Activated T-helper 17 cell treated with anti-CD3 and anti-CD28 coated beads, Interleukin-2, amount 50 U/mL, for 72 hours (primary cell): ENCODE results near the gene MKI67. TPM values are rescaled to one million over a fixed set of nuclear protein-coding genes. Genes with fewer than 3 reads are reported as not detected.
"Not testable (repeated sequence)": the region's sequence is repeated elsewhere in the genome, so short reads cannot be mapped to it uniquely, and the experiment has no call there.

Experiments
- ATAC-seq: fragments of 150-1000 bp; cut with Tn5 transposase; replicated peaks from 2 replicates; pipeline ENCODE4 v1.10.0; 2021; ENCODE audit warnings: mild to moderate bottlenecking, moderate library complexity
- H3K27ac Mint-ChIP-seq: one replicate; pipeline ENCODE4 v1.8.0; 2022; ENCODE audit warnings: mixed read lengths
- H3K27me3 Mint-ChIP-seq: one replicate; pipeline ENCODE4 v1.8.0; 2022; ENCODE audit warnings: mixed read lengths
- H3K36me3 Mint-ChIP-seq: one replicate; pipeline ENCODE4 v1.8.0; 2022; ENCODE audit warnings: low read depth, mild to moderate bottlenecking, mixed read lengths
- H3K4me1 Mint-ChIP-seq: one replicate; pipeline ENCODE4 v1.8.0; 2022; ENCODE audit warnings: mixed read lengths
- H3K4me3 Mint-ChIP-seq: one replicate; pipeline ENCODE4 v1.8.0; 2022; ENCODE audit warnings: mild to moderate bottlenecking, mixed read lengths
- H3K9me3 Mint-ChIP-seq: one replicate; pipeline ENCODE4 v1.8.0; 2022; ENCODE audit warnings: mixed read lengths
- total RNA-seq, 2 donors: library from RNA; stranded (reverse); gene quantifications; one replicate each; pipeline ENCODE4 v1.2.3, GENCODE V29; 2022

The MKI67 gene
- total RNA-seq, 2 donors from 2014 or later = 262 to 281 TPM

GRCh38 chr10:128156999-128157755, 31.0 kb upstream of the MKI67 start:
- H3K27ac Mint-ChIP-seq = no peak overlapping the region
- peaks cover 17% of the 10 kb centered on the region for H3K27me3 Mint-ChIP-seq
- ATAC-seq = no peak
- no peaks in the 10 kb centered on the region for H3K36me3 Mint-ChIP-seq
- H3K4me3 Mint-ChIP-seq = no peak overlapping the region
- H3K9me3 Mint-ChIP-seq = no peaks in the 10 kb centered on the region
- no peaks in the 10 kb centered on the region for H3K4me1 Mint-ChIP-seq

GRCh38 chr10:128152741-128153580, 26.7 kb upstream of the MKI67 start:
- H3K36me3 Mint-ChIP-seq = no peaks in the 10 kb centered on the region
- no peak overlapping the region for H3K27ac Mint-ChIP-seq
- H3K9me3 Mint-ChIP-seq = no peaks in the 10 kb centered on the region
- H3K4me3 Mint-ChIP-seq = no peak overlapping the region
- H3K4me1 Mint-ChIP-seq = no peaks in the 10 kb centered on the region
- no peak for ATAC-seq
- peaks cover 10% of the 10 kb centered on the region for H3K27me3 Mint-ChIP-seq

GRCh38 chr10:128151031-128151430, 24.8 kb upstream of the MKI67 start:
- peak overlapping the region; percentile 65 for H3K4me3 Mint-ChIP-seq
- no peaks in the 10 kb centered on the region for H3K9me3 Mint-ChIP-seq
- ATAC-seq = no peak
- peaks cover 15% of the 10 kb centered on the region for H3K4me1 Mint-ChIP-seq
- no peak overlapping the region for H3K27ac Mint-ChIP-seq
- H3K36me3 Mint-ChIP-seq = no peaks in the 10 kb centered on the region
- peaks cover 4% of the 10 kb centered on the region for H3K27me3 Mint-ChIP-seq

DNA sequence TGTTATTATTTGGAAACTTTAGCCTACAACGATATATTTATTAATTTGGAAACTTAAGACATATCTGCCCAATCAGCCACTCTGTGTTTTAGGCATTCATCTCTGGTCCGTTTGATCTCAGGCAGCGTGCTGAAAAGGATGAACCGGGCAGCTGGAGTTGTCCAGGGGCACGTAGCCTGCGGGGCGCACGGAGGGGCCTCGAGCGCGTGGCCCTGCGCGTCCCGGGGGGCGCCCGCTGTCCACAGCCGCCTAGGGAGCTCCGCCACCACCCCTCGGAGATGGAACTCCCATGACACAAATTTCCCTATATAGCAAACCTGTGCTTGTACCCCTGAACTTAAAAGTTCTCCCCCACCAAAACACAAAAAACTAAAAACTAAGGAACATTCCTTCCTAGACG, 24.3 kb upstream of the MKI67 start:
- Mint-ChIP-seq H3K27ac (no peak overlapping the region), H3K36me3 (no peaks in the 10 kb centered on the region), H3K9me3 (peaks cover 5% of the 10 kb centered on the region), H3K27me3 (no peaks in the 10 kb centered on the region), H3K4me3 (peak overlapping the region; percentile 65), H3K4me1 (peaks cover 20% of the 10 kb centered on the region)
- ATAC-seq = no peak

DNA sequence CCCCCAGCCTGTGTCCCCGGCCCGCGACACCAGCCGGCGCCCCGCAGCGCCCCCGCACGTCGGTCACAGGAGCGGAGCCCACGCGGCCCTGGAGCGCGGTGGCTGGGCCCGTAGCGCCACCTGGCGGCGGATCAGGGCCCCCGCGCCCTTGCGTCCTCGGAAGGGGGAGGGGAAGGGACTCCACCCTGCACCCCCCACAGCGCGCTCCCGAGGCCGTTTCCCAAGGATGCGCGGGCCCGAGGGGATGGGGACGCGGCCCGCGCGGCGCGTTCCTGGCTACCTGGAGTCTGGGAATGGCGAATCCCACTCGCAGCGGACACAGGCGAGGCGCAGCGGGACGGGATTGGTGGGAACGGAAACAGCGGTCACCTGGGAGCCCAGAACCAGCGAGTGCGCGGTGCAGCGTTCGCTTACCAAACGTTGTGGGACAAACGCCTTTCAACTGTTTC, 23.8 kb upstream of the MKI67 start:
- Mint-ChIP-seq H3K4me1 (peaks cover 22% of the 10 kb centered on the region), H3K4me3 (peak overlapping the region; percentile 65), H3K36me3 (no peaks in the 10 kb centered on the region), H3K9me3 (peaks cover 6% of the 10 kb centered on the region), H3K27ac (no peak overlapping the region), H3K27me3 (no peaks in the 10 kb centered on the region)
- ATAC-seq = peak; percentile 92

DNA sequence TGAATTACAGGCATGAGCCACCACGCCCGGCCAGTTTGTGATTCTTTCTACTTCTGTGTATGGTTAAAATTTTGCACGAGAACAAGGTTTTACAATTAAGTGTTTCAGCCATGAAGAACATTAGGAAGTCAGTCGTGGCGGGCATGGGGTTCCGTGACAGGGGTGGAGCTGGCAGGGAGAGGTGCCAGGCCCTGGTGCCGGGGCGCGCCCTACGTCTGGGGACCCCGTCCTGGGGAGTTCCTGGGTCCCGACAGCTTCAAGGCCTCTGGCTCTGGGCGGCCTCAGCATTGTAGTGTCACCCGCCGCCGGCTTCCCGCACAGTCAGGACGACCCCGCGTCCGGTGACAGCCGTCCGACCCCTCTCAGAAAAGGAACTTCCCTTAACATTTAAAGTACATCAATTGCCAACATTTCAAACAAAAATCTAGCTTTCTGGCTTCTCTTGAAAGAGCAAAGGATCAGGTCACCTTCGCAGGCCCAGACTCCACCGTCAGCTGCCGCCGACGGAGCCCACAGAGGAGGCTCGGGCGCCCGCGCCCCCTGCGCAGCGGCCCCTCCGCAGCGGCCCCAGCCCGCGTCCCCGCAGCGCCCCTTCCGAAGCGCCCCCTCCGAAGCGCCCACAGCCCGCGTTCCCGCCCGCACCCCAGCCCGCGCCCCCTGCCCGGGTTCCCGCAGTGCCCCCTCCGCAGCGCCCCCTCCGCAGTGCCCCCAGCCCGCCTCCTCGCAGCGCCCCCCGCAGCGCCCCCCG, 23.2 kb upstream of the MKI67 start:
- Mint-ChIP-seq H3K27ac (no peak overlapping the region), H3K36me3 (no peaks in the 10 kb centered on the region), H3K9me3 (peaks cover 6% of the 10 kb centered on the region), H3K4me1 (peaks cover 22% of the 10 kb centered on the region), H3K27me3 (no peaks in the 10 kb centered on the region), H3K4me3 (peak overlapping the region; percentile 34)
- no peak for ATAC-seq

DNA sequence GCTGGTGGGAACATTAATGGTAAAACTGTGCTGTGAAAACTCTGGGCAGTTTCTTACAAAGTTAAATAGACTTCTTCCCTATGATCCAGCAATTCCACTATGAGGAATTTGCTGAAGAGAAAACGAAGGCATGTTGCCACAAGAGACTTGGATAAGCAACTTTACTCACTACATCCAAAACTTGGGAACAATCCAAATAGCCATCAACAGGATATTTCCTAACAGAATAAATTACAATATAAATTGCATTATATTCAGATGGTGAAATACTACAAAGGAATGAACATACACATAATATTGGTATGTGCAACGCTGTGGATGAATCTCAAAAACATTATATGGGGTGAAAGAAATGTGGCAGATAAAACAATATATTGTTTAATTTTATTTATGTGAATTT, 21.4 kb upstream of the MKI67 start:
- Mint-ChIP-seq H3K27ac (peak overlapping the region; percentile 1), H3K4me1 (peaks cover 22% of the 10 kb centered on the region), H3K4me3 (peak overlapping the region; percentile 53), H3K36me3 (no peaks in the 10 kb centered on the region), H3K27me3 (no peaks in the 10 kb centered on the region), H3K9me3 (peaks cover 6% of the 10 kb centered on the region)
- no peak for ATAC-seq

DNA sequence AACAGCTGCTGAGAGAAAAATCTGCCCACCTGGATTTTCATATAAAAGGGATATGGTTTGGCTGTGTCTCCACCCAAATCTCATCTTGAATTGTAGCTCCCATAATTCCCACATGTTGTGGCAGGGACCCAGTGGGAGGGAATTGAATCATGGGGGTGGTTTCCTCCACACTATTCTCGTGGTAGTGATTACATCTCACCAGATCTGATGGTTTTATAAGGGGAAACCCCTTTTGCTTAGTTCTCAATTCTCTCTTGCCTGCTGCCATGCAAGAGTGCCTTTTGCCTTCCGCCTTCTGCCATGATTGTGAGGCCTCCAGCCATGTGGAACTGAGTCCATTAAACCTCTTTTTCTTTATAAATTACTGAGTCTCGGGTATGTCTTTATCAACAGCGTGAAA, 20.8 kb upstream of the MKI67 start:
- Mint-ChIP-seq H3K27ac (peak overlapping the region; percentile 1), H3K4me3 (peak overlapping the region; percentile 53), H3K4me1 (peaks cover 22% of the 10 kb centered on the region), H3K36me3 (no peaks in the 10 kb centered on the region), H3K9me3 (peaks cover 6% of the 10 kb centered on the region), H3K27me3 (no peaks in the 10 kb centered on the region)
- ATAC-seq = peak; percentile 72

- ATAC-seq = no peak
- H3K4me1 Mint-ChIP-seq = peaks cover 22% of the 10 kb centered on the region
- no peaks in the 10 kb centered on the region for H3K36me3 Mint-ChIP-seq
- no peak overlapping the region for H3K27ac Mint-ChIP-seq
- peaks cover 6% of the 10 kb centered on the region for H3K9me3 Mint-ChIP-seq
- H3K4me3 Mint-ChIP-seq = no peak overlapping the region
- H3K27me3 Mint-ChIP-seq = no peaks in the 10 kb centered on the region
Observed at GRCh38 chr10:128144547-128144946, 18.3 kb upstream of the MKI67 start.

- Mint-ChIP-seq H3K4me3 (no peak overlapping the region), H3K36me3 (no peaks in the 10 kb centered on the region), H3K27me3 (no peaks in the 10 kb centered on the region), H3K27ac (no peak overlapping the region), H3K4me1 (peaks cover 22% of the 10 kb centered on the region), H3K9me3 (peaks cover 6% of the 10 kb centered on the region)
- ATAC-seq = no peak
Observed at GRCh38 chr10:128143531-128143930, 17.3 kb upstream of the MKI67 start.

- no peak for ATAC-seq
- no peak overlapping the region for H3K4me3 Mint-ChIP-seq
- H3K27me3 Mint-ChIP-seq = no peaks in the 10 kb centered on the region
- no peaks in the 10 kb centered on the region for H3K9me3 Mint-ChIP-seq
- no peaks in the 10 kb centered on the region for H3K36me3 Mint-ChIP-seq
- no peak overlapping the region for H3K27ac Mint-ChIP-seq
- H3K4me1 Mint-ChIP-seq = peaks cover under 1% of the 10 kb centered on the region
Observed at GRCh38 chr10:128140425-128140824, 14.2 kb upstream of the MKI67 start.

DNA sequence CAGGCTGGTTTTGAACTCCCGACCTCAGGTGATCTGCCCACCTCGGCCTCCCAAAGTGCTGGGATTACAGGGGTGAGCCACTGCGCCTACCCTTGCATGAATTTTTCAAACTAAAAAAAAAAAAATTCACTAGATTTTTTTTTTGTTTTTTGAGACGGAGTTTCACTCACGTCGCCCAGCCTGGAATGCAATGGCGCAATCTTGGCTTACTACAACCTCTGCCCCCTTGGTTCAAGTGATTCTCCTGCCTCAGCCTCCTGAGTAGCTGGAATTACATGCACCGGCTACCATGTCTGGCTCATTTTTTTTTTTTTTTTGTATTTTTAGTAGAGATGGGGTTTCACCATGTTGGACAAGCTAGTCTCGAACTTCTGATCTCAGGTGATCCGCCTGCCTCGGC, 12.2 kb upstream of the MKI67 start:
- H3K27ac Mint-ChIP-seq, H3K36me3 Mint-ChIP-seq, ATAC-seq, H3K4me3 Mint-ChIP-seq, H3K9me3 Mint-ChIP-seq, H3K27me3 Mint-ChIP-seq, H3K4me1 Mint-ChIP-seq: not testable (repeated sequence)

GRCh38 chr10:128137877-128138276, 11.7 kb upstream of the MKI67 start:
- no peak overlapping the region for H3K4me3 Mint-ChIP-seq
- H3K27ac Mint-ChIP-seq = no peak overlapping the region
- peaks cover 4% of the 10 kb centered on the region for H3K27me3 Mint-ChIP-seq
- no peak for ATAC-seq
- H3K36me3 Mint-ChIP-seq = no peaks in the 10 kb centered on the region
- no peaks in the 10 kb centered on the region for H3K4me1 Mint-ChIP-seq
- H3K9me3 Mint-ChIP-seq = no peaks in the 10 kb centered on the region

- no peak for ATAC-seq
- Mint-ChIP-seq H3K36me3 (peaks cover 6% of the 10 kb centered on the region), H3K4me1 (no peaks in the 10 kb centered on the region), H3K4me3 (no peak overlapping the region), H3K27ac (no peak overlapping the region), H3K27me3 (peaks cover 4% of the 10 kb centered on the region), H3K9me3 (no peaks in the 10 kb centered on the region)
Observed at GRCh38 chr10:128130051-128130450, 3.8 kb upstream of the MKI67 start.
